Epithelial cell of esophagus (primary cell): ENCODE measurements around the gene DMRT1.

Experiments used
- DNase-seq: peaks from one replicate; pipeline ENCODE4 v3.0.0; 2010; ENCODE audit warnings: low read depth
- H3K4me3 ChIP-seq: 2 replicates; pipeline ENCODE4 v1.5.1; 2011; ENCODE audit warnings: mild to moderate bottlenecking, low read length, control low read depth
- CTCF ChIP-seq: IDR thresholded peaks from 2 replicates; pipeline ENCODE4 v1.5.1; 2011; ENCODE audit warnings: low read depth, mild to moderate bottlenecking, low read length, control low read depth, inconsistent platforms; ENCODE audit not compliant: insufficient read depth; ENCODE audit errors: missing control alignments

DMRT1 gene

GRCh38 chr9:933356-933755 is 91.9 kb downstream of the DMRT1 start:
- no peak overlapping the region for H3K4me3 ChIP-seq
- TF ChIP-seq CTCF = no peak
- DNase-seq = no peak

GRCh38 chr9:935348-935965 is 94.0 kb downstream of the DMRT1 start:
- H3K4me3 ChIP-seq = no peak overlapping the region
- peak; percentile 93 for DNase-seq

GRCh38 chr9:942805-943580 is 101.5 kb downstream of the DMRT1 start:
- no peak for TF ChIP-seq CTCF
- no peak overlapping the region for H3K4me3 ChIP-seq
- peak; percentile 70 for DNase-seq

More at GRCh38 chr9:935348-935965, 94.0 kb downstream of the DMRT1 start:
- no peak for TF ChIP-seq CTCF

- H3K4me3 ChIP-seq = no peak overlapping the region
- no peak for DNase-seq
- no peak for TF ChIP-seq CTCF
Observed at GRCh38 chr9:947985-948384, 106.5 kb downstream of the DMRT1 start.

- H3K4me3 ChIP-seq = no peak overlapping the region
- DNase-seq = no peak
- no peak for TF ChIP-seq CTCF
Observed at GRCh38 chr9:948497-948896, 107.0 kb downstream of the DMRT1 start.

- no peak overlapping the region for H3K4me3 ChIP-seq
- no peak for DNase-seq
- no peak for TF ChIP-seq CTCF
Observed at GRCh38 chr9:950139-950538, 108.6 kb downstream of the DMRT1 start.

- no peak for TF ChIP-seq CTCF
Observed at GRCh38 chr9:952546-952945, 111.0 kb downstream of the DMRT1 start.

More at GRCh38 chr9:952546-952945, 111.0 kb downstream of the DMRT1 start:
- H3K4me3 ChIP-seq = no peak overlapping the region
- DNase-seq = no peak
